ENCODE data around the gene SORBS2. TPM values are rescaled to one million over a fixed set of nuclear protein-coding genes. Genes with fewer than 3 reads are reported as not detected.

Gene SORBS2
- total RNA-seq, 1 experiment from 2014 or later: 8.4 TPM

DNA sequence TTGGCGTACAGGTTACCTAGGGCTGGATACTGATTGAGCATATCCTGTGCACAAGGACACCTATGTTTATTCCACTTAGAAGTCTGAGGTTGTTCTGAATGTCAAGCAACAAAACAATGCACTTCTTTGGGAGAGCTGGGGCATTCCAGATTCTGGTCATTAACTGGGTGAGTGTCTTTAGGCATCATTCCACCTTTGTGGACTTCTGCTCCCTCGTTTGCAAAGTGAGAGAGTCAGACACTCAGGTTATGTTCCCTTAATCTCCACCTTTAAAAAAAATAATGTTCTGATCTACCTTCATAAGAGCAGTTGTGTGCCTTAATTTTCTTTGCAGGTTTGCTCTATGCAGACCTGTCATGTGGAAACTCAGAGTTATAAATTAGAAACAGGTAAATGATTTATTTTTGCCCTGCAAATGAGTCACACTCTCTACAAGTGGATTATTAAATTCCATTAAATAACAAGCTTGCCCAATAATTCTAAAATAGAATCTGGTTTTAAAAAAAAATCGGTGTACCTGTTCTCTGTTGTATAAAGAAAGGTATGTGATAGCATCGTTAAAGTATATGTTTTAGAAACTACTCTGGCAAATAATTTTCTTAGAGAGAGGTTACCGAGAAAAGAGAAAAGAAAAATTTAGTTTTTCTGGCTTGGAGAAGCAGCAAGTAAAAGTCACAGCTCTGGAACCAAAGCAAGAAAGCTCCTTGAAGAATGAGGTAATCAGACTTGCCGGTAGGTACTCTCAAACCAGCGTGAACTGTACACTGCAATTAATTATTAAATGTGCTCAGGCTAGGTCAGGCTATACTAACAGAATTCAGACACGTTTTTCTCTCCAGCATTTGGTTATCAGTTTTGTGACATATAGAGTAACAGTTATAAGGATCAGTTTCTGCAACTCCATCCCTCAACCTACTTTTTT, 93.2 kb downstream of the SORBS2 start:
- in situ Hi-C loops (cut with HindIII; ENCODE audit: low pct_unique_long_range_greater_than_20kb, low sequenced_read_pairs): no loop called here
- POLR2A ChIA-PET: no interaction called here
- ATAC-seq: no peak
- CTCF ChIA-PET: no interaction called here
- Histone ChIP-seq H3K4me1 (ENCODE audit: control insufficient read depth, insufficient read depth, low read length) (no peaks in the 10 kb centered on the region), H3K27ac (ENCODE audit: low read length) (no peak overlapping the region), H3K4me3 (ENCODE audit: low read depth in 2 of 2, low read length in 2 of 2) (no peak overlapping the region), H3K9me3 (ENCODE audit: control insufficient read depth, insufficient read depth, low read depth, low read length) (no peaks in the 10 kb centered on the region), H3K36me3 (ENCODE audit: control insufficient read depth, insufficient read depth, low read length) (no peaks in the 10 kb centered on the region), H3K27me3 (ENCODE audit: control insufficient read depth, insufficient read depth, low read length) (no peaks in the 10 kb centered on the region)
- DNase-seq (ENCODE audit: low read depth, low spot score): no peak
- intact Hi-C loops (cut with micrococcal nuclease; ENCODE audit: unreplicated experiment): no loop called here
- TF ChIP-seq, protein P1, sequence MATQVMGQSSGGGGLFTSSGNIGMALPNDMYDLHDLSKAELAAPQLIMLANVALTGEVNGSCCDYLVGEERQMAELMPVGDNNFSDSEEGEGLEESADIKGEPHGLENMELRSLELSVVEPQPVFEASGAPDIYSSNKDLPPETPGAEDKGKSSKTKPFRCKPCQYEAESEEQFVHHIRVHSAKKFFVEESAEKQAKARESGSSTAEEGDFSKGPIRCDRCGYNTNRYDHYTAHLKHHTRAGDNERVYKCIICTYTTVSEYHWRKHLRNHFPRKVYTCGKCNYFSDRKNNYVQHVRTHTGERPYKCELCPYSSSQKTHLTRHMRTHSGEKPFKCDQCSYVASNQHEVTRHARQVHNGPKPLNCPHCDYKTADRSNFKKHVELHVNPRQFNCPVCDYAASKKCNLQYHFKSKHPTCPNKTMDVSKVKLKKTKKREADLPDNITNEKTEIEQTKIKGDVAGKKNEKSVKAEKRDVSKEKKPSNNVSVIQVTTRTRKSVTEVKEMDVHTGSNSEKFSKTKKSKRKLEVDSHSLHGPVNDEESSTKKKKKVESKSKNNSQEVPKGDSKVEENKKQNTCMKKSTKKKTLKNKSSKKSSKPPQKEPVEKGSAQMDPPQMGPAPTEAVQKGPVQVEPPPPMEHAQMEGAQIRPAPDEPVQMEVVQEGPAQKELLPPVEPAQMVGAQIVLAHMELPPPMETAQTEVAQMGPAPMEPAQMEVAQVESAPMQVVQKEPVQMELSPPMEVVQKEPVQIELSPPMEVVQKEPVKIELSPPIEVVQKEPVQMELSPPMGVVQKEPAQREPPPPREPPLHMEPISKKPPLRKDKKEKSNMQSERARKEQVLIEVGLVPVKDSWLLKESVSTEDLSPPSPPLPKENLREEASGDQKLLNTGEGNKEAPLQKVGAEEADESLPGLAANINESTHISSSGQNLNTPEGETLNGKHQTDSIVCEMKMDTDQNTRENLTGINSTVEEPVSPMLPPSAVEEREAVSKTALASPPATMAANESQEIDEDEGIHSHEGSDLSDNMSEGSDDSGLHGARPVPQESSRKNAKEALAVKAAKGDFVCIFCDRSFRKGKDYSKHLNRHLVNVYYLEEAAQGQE (IDR thresholded peaks at IDR 0.05; ENCODE audit: insufficient read depth in 1 of 2, low read depth in 2 of 2, low read length in 1 of 2): no peak
- no peak for TF ChIP-seq TCF7L2 (IDR thresholded peaks at IDR 0.05; ENCODE audit: low read depth, low read length)
- TF ChIP-seq SIN3A (IDR thresholded peaks at IDR 0.05; ENCODE audit: borderline replicate concordance, insufficient read depth, low read depth, low read length): no peak
- TF ChIP-seq, protein P2, sequence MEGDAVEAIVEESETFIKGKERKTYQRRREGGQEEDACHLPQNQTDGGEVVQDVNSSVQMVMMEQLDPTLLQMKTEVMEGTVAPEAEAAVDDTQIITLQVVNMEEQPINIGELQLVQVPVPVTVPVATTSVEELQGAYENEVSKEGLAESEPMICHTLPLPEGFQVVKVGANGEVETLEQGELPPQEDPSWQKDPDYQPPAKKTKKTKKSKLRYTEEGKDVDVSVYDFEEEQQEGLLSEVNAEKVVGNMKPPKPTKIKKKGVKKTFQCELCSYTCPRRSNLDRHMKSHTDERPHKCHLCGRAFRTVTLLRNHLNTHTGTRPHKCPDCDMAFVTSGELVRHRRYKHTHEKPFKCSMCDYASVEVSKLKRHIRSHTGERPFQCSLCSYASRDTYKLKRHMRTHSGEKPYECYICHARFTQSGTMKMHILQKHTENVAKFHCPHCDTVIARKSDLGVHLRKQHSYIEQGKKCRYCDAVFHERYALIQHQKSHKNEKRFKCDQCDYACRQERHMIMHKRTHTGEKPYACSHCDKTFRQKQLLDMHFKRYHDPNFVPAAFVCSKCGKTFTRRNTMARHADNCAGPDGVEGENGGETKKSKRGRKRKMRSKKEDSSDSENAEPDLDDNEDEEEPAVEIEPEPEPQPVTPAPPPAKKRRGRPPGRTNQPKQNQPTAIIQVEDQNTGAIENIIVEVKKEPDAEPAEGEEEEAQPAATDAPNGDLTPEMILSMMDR (IDR thresholded peaks at IDR 0.05): no peak
- no peak for TF ChIP-seq POLR2AphosphoS5 (IDR thresholded peaks at IDR 0.05; ENCODE audit: low read depth, low read length)
- no TSS peak for BruUV-seq (replicated peaks)

DNA sequence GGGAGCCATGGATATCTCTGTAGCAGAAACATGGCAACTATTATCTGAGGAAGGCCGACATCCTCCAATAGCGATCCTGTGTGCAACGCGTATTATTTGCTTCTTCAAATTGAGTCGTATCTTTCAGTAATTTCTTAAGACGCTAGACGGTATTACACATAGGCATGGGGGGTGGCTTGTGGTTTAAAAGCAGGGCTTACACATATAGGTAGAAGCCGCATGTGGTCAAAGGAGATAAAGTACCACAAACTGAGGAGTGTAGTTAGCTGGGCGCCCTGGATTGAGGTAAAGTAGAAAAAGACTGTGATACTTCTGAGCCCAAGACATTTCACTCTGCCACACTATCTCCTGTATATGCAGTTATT, 94.6 kb downstream of the SORBS2 start:
- POLR2A ChIA-PET: no interaction called here
- H3K4me1 ChIP-seq (ENCODE audit: control insufficient read depth, insufficient read depth, low read length): no peaks in the 10 kb centered on the region
- ATAC-seq: no peak
- intact Hi-C loops (cut with micrococcal nuclease; ENCODE audit: unreplicated experiment): no loop called here
- BruUV-seq (replicated peaks): no TSS peak
- in situ Hi-C loops (cut with HindIII; ENCODE audit: low pct_unique_long_range_greater_than_20kb, low sequenced_read_pairs): no loop called here
- H3K4me3 ChIP-seq (ENCODE audit: low read depth in 2 of 2, low read length in 2 of 2): no peak overlapping the region
- no peak overlapping the region for H3K27ac ChIP-seq (ENCODE audit: low read length)
- TF ChIP-seq, protein P1 (IDR thresholded peaks at IDR 0.05; ENCODE audit: insufficient read depth in 1 of 2, low read depth in 2 of 2, low read length in 1 of 2): no peak
- TF ChIP-seq, protein P2 (IDR thresholded peaks at IDR 0.05): no peak
- TF ChIP-seq SIN3A (IDR thresholded peaks at IDR 0.05; ENCODE audit: borderline replicate concordance, insufficient read depth, low read depth, low read length): no peak
- H3K36me3 ChIP-seq (ENCODE audit: control insufficient read depth, insufficient read depth, low read length): no peaks in the 10 kb centered on the region
- no peaks in the 10 kb centered on the region for H3K27me3 ChIP-seq (ENCODE audit: control insufficient read depth, insufficient read depth, low read length)
- no peaks in the 10 kb centered on the region for H3K9me3 ChIP-seq (ENCODE audit: control insufficient read depth, insufficient read depth, low read depth, low read length)
- DNase-seq (ENCODE audit: low read depth, low spot score): no peak
- CTCF ChIA-PET: no interaction called here
